K562 (cell line): ENCODE measurements around the gene MAP3K20.

ENCODE experiments used
- CBX5 ChIP-seq: IDR thresholded peaks from 2 replicates; pipeline ENCODE4 v1.6.1; 2014; ENCODE audit warnings: low read depth, borderline replicate concordance
- CEBPB ChIP-seq: fragments of 450-650 bp; IDR thresholded peaks from 2 replicates; pipeline ENCODE4 v1.6.1; 2016; ENCODE audit warnings: missing genetic modification characterization, missing compliant biosample characterization
- COPS2 ChIP-seq: fragments of 450-650 bp; conservative IDR thresholded peaks from 2 replicates; pipeline ENCODE4 v1.6.1; 2016; ENCODE audit warnings: mild to moderate bottlenecking, moderate library complexity
- CTCF ChIP-seq, 3 experiments: IDR thresholded peaks in 2 of 3; conservative IDR thresholded peaks in 1 of 3; 2 replicates each; pipeline ENCODE4 v1.5.1; 2011 to 2012; ENCODE audit warnings: low read length in 3 of 3, mild to moderate bottlenecking in 3 of 3, control low read depth in 2 of 3, improper control_type of control experiment in 1 of 3, inconsistent platforms in 1 of 3, low read depth in 1 of 3, mixed read lengths in 1 of 3, moderate library complexity in 1 of 3; ENCODE audit not compliant: insufficient read depth in 2 of 3
- E2F1 ChIP-seq: sonication (generic); formaldehyde crosslinking; IDR thresholded peaks from 2 replicates; pipeline ENCODE4 v1.8.1; 2023; ENCODE audit warnings: mild to moderate bottlenecking, missing genetic modification reagents, moderate library complexity
- EZH2 ChIP-seq: IDR thresholded peaks from 2 replicates; pipeline ENCODE4 v1.6.1; 2012; ENCODE audit warnings: low read depth, mild to moderate bottlenecking, inconsistent platforms, low read length, borderline replicate concordance
- MIER1 ChIP-seq: fragments of 450-650 bp; IDR thresholded peaks from 2 replicates; pipeline ENCODE4 v1.6.1; 2016; ENCODE audit warnings: antibody characterized with exemption, mild to moderate bottlenecking, low read depth
- MYC ChIP-seq, 2 experiments: fragments of 250-450 bp in 1 of 2; sonication (Bioruptor Pico) in 1 of 2; IDR thresholded peaks; 2 replicates each; pipeline versions ENCODE4 v1.5.1 to v1.6.1; 2012 to 2021; ENCODE audit warnings: low read depth in 2 of 2, borderline replicate concordance in 1 of 2, improper control_type of control experiment in 1 of 2, low read length in 1 of 2, mild to moderate bottlenecking in 1 of 2, moderate library complexity in 1 of 2
- POLR2A ChIP-seq: fragments of 450-650 bp; conservative IDR thresholded peaks from 2 replicates; pipeline ENCODE4 v1.6.1; 2016
- POLR2AphosphoS5 ChIP-seq: IDR thresholded peaks from 2 replicates; pipeline ENCODE4 v1.6.1; 2011; ENCODE audit warnings: mild to moderate bottlenecking, low read depth, low read length, moderate library complexity; ENCODE audit not compliant: control insufficient read depth, insufficient read depth
- SAP30 ChIP-seq: fragments of 200-600 bp; sonication (generic); IDR thresholded peaks from 2 replicates; pipeline ENCODE4 v1.6.1; 2012; ENCODE audit warnings: borderline replicate concordance, low read depth, mild to moderate bottlenecking, moderate library complexity, low read length, control low read depth, inconsistent platforms; ENCODE audit not compliant: insufficient read depth, poor library complexity, severe bottlenecking
- ZNF184 ChIP-seq: sonication (generic); formaldehyde crosslinking; IDR thresholded peaks from 2 replicates; pipeline ENCODE4 v1.5.0; 2020; ENCODE audit warnings: missing genetic modification reagents
- ZNF561 ChIP-seq: fragments of 450-650 bp; formaldehyde crosslinking; conservative IDR thresholded peaks from 2 replicates; pipeline ENCODE4 v1.4.0; 2020; ENCODE audit warnings: mild to moderate bottlenecking, moderate library complexity
- TF ChIP-seq, protein P1 (sequence below): fragments of 450-650 bp; IDR thresholded peaks from 2 replicates; pipeline ENCODE4 v1.6.1; 2016; ENCODE audit warnings: borderline replicate concordance

DNA sequence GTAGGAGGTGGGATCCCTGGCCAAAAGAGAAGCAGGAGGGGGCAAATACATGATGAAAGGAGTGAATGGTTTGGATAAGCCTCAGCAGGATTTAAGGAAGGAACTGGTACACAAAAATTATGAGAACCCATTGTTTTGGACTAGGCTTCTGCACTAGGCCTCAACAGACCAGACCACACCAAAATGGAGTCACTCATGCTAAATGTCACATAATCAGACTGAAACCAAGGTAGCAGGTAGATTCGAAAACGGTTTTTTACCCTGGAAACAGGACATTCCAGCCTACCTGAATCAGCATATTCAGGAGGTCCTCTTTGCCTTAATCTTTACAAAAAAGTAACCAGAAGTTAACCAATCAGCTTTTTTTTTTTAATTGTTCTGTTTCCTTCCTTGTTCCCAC is 229.7 kb downstream of the MAP3K20 start:
- TF ChIP-seq CEBPB (tag) (no peak), CTCF (IDR thresholded peaks at IDR 0.05 in 2 of 3, conservative IDR thresholded peaks at IDR 0.05 in 1 of 3; ENCODE audit: insufficient read depth in 2 of 3, low read depth in 1 of 3, low read length in 3 of 3) (no peak), EZH2 (no peak), POLR2A (no peak), MIER1 (no peak), E2F1 (no peak), SAP30 (no peak), POLR2AphosphoS5 (no peak), CBX5 (no peak), ZNF561 (no peak), COPS2 (no peak), ZNF184 (no peak), MYC (IDR thresholded peaks at IDR 0.05; ENCODE audit: low read depth, low read length) (no peak), MYC (CRISPR knock-in tag; IDR thresholded peaks at IDR 0.05; ENCODE audit: borderline replicate concordance, low read depth) (no peak)
- TF ChIP-seq, protein P1, sequence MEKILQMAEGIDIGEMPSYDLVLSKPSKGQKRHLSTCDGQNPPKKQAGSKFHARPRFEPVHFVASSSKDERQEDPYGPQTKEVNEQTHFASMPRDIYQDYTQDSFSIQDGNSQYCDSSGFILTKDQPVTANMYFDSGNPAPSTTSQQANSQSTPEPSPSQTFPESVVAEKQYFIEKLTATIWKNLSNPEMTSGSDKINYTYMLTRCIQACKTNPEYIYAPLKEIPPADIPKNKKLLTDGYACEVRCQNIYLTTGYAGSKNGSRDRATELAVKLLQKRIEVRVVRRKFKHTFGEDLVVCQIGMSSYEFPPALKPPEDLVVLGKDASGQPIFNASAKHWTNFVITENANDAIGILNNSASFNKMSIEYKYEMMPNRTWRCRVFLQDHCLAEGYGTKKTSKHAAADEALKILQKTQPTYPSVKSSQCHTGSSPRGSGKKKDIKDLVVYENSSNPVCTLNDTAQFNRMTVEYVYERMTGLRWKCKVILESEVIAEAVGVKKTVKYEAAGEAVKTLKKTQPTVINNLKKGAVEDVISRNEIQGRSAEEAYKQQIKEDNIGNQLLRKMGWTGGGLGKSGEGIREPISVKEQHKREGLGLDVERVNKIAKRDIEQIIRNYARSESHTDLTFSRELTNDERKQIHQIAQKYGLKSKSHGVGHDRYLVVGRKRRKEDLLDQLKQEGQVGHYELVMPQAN: no peak
